Measurements from ENCODE around the gene PPP3CA.

The PPP3CA gene

DNA sequence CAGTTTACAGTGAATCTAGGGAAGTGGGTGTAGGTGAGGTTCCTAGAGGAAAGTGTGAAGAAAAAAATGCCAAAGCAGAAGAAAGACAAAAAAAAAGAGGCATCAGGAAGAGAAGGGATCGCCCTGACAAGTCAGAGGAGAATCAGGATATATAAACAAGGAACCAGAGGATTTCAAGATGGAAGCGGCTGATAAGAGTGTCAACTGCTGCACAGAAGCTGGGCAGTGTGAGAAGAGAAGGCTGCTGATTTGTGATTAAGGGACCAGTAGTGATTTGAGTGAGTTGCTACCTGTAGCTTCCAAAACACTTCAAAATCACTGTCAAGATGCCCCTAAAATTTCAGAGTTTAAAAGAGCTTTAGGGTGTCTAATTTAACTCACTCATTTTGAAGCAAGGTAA lies 258.2 kb downstream of the PPP3CA start:
- DNase-seq, result no peak

- DNase-seq, result no peak
These were observed 260.3 kb downstream of the PPP3CA start for GRCh38 chr4:101086801-101087586.

DNA sequence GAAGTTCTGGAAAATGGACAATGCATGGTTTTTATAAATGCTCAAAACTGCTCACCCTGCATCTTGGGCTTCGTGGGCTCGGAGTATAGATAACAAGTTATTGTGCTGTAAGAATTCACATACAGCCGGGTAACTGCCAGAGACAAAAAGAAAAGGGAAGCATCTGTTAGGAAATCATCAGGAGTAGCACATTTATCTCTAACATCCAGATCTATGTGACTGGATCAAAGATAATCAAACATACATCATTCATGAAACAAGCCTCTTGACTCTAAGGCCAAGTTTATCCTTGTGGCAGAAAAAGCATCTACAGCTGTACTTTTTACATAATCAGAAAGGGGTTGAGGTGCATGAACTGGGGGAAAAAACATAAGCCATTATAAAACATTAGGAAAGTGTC lies 264.2 kb downstream of the PPP3CA start:
- DNase-seq, result no peak

DNA sequence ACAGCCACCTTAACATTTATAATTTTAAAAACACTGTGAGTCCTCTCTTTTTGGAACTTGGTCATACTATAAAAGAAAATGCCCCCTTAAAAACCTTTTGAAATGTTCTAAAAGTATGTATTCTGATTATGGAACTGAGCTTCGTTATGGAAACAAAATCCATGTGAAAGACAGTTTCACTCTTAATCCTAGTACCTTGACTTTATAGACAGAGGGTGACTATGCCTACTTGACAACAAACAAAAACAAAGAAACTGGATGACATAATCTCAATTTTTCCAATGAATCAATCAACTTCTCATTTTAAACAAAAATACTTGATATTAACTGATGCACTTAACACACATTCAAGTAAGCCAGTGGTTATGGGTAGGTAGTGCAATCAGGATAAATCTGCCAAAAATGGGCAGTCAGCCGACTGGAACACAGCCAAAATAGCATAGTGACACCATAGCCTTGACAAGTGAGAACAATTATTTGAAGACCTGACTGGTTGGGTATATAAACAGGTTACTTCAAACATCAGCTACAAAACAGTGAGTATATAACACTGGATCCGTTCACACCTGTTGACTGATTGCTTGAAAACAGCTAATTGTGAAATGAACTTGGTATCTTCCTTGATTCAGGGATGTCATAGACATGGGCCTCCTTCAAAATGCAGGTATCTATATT lies 265.5 kb downstream of the PPP3CA start:
- no peak for DNase-seq

- no peak for DNase-seq
These were observed 266.2 kb downstream of the PPP3CA start for GRCh38 chr4:101081166-101081565.

DNA sequence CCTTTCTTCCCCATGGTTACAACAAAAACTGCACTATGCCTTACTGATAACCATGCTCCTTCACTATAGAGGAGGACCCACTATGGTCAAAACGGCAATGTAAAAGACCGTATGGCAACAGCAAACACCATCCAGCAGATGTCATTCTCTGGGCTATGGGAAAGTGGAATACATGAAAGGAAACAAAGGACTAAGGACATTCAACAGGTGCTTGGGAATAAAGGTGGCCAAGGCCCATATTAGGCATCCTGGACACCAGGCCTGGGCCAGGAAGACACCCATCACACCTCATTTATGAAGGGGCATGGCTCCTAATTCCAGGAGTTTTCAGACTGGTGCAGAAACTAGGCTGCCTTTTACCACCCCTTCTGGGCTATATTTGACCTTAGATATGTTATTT lies 268.4 kb downstream of the PPP3CA start:
- DNase-seq, result no peak

- DNase-seq, result no peak
These were observed 271.3 kb downstream of the PPP3CA start for GRCh38 chr4:101076032-101076431.

GRCh38 chr4:101075536-101075935 lies 271.8 kb downstream of the PPP3CA start:
- DNase-seq, result no peak

GRCh38 chr4:101074326-101074725 lies 273.0 kb downstream of the PPP3CA start:
- DNase-seq, result peak; percentile 1

- peak; percentile 13 for DNase-seq
These were observed 276.1 kb downstream of the PPP3CA start for GRCh38 chr4:101071241-101071640.

- no peak for DNase-seq
These were observed 279.2 kb downstream of the PPP3CA start for GRCh38 chr4:101068115-101068514.

- DNase-seq, result no peak
These were observed 279.9 kb downstream of the PPP3CA start for GRCh38 chr4:101067383-101067782.

GRCh38 chr4:101066626-101067170 lies 280.6 kb downstream of the PPP3CA start:
- DNase-seq, result no peak

GRCh38 chr4:101065935-101066485 lies 281.3 kb downstream of the PPP3CA start:
- no peak for DNase-seq

DNA sequence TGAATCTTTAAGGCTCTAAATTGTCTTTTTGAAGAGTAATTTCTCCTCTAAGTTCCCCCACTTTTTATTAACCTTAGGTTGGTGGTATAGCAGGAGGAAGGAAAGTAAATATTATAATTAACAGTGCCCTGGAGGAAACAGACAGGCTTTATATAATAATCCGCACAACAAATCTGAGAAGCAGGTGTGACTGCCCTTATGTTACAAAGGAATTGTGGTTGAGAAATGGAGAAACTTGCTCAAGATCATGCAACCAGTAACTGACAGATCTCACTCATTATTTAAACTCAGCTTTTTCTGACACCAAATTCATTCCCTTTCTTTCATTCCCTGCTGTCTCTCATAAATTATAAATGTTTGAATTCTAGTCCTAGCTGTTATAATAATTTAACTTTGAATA lies 282.0 kb downstream of the PPP3CA start:
- no peak for DNase-seq

DNA sequence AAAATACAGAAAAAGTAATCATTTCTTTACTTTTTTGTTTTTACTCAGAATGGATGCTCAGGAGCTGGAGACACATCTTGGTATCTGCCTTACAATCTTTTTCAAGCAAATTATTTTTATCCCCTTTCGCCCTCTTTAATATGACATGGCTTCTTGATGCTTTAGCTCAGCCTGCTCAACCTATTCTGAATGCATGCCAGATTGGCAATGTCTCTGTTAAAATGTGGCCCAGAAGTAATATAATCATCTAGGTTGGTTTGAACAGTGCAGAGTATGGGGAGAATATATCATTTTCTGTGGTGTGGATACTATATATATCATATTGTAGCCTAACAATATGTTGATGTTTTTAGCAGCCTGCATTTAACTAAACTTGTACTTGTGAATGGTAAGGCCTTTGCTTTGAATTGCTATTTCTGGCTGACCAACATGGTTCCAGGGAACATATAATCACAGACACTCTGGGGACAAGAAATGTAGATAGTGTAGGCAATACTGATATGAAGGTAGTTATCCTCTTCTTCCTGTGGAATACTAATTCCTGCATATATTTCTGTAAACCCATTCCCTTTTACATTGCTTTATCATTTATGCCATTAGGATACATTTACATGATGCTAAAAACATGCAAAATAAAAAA lies 282.7 kb downstream of the PPP3CA start:
- no peak for DNase-seq

GRCh38 chr4:101055392-101055791 lies 291.9 kb downstream of the PPP3CA start:
- no peak for DNase-seq

DNA sequence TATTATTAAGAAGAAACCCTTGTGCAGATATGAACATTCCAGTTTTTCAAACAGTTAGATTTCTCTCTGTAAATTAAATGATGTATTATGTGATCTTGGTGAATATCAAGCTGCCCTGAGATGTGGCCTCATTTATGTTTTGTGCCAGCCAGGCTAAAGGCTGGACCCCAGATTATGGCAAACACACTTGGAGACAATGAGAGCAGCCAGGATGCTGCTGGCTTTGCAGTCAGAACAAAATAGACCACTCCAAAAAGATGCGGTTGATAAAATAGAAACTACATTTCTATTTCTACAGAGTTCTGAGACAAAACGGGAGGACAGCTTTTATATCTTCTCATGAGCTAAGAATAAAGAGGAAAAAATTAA lies 296.5 kb downstream of the PPP3CA start:
- no peak for DNase-seq

GRCh38 chr4:101050088-101050836 lies 297.1 kb downstream of the PPP3CA start:
- no peak for DNase-seq

DNA sequence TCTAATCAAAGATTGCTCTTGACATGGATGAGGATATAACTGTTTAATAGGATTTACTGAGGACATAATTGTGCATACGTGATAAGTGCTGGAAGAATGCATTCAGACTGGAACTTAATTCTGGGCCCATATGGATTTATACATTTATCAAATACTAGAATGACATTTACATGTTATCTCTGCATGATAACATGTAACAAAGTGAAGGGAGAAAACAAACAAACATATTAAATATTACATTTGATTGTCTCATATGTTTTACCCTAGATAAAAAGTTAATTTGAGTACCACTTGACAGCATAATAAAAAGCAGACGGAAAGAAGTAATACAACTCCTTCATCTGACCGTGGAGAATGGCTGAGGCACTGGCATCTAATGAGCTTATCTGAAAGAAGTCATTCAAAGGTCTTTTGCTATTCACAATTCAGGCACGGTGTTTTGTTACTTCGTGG lies 297.8 kb downstream of the PPP3CA start:
- DNase-seq, result no peak

DNA sequence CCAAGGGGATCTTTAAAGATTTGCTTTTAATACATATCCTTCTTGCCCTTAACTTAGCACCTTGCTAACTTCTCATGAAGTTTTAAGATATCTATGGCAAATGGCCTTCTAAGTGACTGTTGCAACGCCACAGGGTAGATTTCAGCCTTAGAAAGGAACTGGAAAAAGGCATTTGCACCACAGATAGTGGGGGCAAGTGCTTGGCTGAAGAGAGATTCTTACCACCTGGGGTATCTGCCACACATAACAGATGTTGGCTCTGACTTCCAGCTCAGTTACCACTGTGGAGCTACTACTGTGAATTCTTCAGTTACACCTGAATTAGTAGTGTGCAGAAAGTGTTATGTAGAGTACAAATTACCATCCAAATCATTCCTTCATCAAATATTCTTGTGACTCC lies 302.6 kb downstream of the PPP3CA start:
- no peak for DNase-seq

- DNase-seq, result no peak
These were observed 304.5 kb downstream of the PPP3CA start for GRCh38 chr4:101042847-101043246.

All from fibroblast of skin of back (primary cell).